GM12874 (cell line): ENCODE data around the gene HES4.

ENCODE experiments used
- TF ChIP-seq, protein P1 (sequence below): IDR thresholded peaks from 2 replicates; pipeline ENCODE4 v1.5.1; 2011; ENCODE audit warnings: low read depth, mild to moderate bottlenecking, control low read depth, low read length, moderate library complexity; ENCODE audit not compliant: insufficient read depth

Gene HES4

DNA sequence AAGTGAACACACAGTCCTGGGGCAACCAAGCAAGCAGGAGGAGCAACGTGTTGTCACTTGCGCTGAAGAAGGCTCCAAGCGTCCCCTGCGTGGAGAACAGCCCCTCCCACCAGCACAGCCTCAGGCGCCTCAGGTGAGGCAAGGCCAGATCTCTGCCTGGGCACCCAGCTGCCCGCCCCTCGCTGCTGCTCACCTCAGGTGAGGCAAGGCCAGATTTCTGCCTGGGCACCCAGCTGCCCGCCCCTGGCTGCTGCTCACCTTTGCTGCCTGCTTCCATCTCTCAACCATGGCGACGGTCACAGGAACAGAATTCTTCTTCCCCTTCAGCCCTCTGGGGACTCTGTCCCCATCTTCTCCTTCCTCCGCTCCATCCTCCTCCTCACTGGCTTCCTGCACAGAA lies 43.3 kb downstream of the HES4 start:
- TF ChIP-seq, protein P1, sequence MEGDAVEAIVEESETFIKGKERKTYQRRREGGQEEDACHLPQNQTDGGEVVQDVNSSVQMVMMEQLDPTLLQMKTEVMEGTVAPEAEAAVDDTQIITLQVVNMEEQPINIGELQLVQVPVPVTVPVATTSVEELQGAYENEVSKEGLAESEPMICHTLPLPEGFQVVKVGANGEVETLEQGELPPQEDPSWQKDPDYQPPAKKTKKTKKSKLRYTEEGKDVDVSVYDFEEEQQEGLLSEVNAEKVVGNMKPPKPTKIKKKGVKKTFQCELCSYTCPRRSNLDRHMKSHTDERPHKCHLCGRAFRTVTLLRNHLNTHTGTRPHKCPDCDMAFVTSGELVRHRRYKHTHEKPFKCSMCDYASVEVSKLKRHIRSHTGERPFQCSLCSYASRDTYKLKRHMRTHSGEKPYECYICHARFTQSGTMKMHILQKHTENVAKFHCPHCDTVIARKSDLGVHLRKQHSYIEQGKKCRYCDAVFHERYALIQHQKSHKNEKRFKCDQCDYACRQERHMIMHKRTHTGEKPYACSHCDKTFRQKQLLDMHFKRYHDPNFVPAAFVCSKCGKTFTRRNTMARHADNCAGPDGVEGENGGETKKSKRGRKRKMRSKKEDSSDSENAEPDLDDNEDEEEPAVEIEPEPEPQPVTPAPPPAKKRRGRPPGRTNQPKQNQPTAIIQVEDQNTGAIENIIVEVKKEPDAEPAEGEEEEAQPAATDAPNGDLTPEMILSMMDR = no peak

DNA sequence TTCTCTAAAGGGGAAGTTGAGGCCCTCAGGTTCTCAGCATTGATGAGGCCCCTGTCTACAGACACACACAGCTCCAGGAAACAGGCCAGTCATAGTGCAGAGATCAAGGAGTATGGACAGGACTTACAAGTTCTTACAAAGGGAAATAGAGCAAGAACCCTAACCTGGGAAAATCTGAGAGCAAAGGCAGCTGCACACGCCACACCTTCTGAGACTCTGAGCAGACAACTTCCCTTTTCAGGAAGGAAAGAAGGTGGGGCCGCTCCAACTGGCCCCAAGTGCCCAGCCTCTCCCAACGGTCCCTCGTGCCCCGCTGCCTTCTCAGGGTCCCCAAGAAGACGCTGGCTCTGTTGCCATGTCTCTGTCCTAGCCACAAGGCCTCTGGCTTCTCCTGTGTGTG lies 44.4 kb downstream of the HES4 start:
- TF ChIP-seq, protein P1 = no peak

DNA sequence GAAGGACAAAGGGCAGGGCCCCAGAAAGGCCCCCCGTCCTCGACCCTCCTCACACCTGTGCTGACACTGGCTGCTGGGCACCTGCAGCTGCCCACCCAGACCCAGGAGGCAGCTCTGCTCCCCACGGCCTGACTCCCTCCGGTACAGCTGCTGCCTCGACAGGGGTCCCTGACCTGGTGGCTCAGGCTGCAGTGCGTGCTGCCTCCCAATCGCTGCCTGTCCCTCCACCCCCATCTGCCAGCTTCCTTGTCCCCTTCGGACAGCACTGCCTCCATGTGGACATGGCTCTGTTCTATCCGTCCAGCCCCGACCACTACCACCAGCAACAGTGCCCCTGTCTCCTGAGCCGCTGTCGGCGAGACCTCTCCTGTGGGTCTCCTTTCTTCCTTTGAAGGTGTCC lies 45.0 kb downstream of the HES4 start:
- TF ChIP-seq, protein P1 = no peak

DNA sequence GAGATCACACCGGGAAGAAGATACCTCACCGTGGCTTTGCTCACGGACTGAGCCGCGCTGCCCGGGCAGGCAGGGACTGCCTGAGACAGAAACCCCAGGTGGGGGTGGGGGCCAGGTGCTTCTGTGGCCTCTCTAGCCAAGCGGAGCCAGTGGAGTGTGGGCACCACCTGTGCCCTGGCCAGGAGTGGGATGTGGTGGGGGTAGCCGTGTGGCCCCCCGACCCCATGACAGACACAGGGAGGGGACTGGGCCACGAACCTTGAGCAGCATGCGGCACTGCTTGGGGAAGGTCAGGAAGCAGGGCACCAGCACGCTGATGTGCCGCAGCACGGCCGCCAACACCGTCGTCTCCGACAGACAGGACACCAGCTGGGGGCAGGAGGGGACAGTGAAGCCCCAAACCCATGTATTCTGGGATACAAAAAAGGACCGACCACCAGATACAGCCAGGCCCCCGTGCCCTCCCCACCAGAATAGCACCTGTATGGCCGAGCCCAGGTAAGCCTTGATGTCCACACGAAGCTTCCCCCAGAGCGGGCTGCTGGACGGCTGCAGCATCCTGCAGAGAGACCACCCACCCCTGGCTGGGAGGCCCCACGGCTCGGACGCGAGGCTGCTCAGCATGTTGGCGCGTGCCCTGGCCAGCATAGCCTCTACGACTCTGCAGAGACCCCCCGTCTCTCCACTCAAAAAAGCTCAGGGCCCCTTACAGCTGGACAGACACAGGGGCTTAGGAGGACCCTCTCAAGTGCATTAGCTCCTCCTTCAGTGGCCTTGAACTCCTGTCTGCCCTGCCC lies 46.2 kb downstream of the HES4 start:
- TF ChIP-seq, protein P1 = no peak

DNA sequence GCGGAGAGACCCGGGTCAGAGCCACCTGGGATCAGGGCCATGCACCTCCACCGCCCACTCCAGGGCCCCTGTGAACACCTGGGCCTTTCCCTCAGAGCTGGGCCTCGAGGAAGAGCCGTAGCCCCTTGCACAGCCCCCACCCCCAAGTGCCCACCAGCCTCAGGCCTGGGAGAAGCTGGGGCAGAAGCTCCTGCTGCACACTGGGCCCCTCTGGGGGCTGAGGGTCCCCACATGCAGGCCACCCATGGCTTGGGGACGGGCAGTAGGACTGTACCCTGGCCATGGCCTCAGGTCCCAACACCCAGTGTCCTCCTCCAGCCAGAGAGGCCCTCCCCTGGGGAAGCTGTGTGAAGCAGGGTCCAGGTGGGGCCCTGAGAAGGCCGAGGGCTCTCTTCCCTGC lies 47.3 kb downstream of the HES4 start:
- TF ChIP-seq, protein P1 = no peak

DNA sequence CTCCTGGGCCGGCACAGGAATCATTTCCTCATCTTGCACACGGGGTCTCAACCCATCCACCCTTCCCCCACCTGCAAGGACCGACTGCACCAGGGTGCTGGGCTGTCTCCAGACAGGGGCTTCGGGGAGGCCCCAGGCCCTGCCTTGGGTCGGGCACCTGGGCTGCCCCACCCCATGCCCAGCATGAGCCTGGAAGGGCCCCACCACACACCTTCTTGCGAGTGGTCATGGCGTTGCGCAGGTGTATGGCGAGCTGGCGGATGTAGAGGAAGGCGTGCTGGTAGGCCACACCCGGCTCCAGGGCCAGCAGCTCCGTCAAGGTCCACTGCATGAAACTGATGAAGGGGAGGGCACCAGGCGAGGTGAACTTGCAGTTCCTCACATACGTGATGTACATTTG lies 47.7 kb downstream of the HES4 start:
- TF ChIP-seq, protein P1 = no peak

DNA sequence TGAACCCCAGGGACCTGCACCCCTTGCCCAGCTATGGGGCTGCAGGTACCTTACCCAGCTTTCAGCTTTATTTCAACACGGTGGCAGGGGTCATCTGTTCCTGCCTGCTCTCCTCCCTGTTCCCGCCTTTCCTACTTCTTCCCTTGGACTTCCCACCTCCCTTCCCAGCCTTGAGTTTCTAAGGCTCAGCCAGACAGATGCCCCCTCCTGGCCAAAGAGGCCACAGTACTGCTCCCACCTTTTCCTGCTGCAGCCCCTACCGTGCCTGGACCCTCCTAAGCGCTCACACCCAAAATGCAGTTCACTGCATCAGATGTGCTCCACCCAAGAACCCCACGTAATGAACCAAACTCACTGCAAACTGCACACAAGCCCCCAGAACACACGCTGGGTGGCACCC lies 48.5 kb downstream of the HES4 start:
- TF ChIP-seq, protein P1 = peak; percentile 11; the same call in 1 of the 2 replicates
